Measurements from ENCODE around the gene UNC45B. TPM values are rescaled to one million over a fixed set of nuclear protein-coding genes. Genes with fewer than 3 reads are reported as not detected.

UNC45B gene
- total RNA-seq, 1 experiment from 2014 or later: 0.22 TPM

- no peaks in the 10 kb centered on the region for H3K79me2 ChIP-seq (ENCODE audit: insufficient read depth, low read length)
- no peak overlapping the region for H2BK20ac ChIP-seq (ENCODE audit: low read depth, low read length, poor library complexity, severe bottlenecking)
- H2AFZ ChIP-seq (ENCODE audit: low read length): no peak overlapping the region
- no peak overlapping the region for H2AK5ac ChIP-seq (ENCODE audit: insufficient read length, low read length)
- peaks cover 3% of the 10 kb centered on the region for H3K23me2 ChIP-seq (ENCODE audit: insufficient read length, low read depth, low read length, poor library complexity, severe bottlenecking)
- H4K91ac ChIP-seq (ENCODE audit: insufficient read length, low read depth, low read length): no peak overlapping the region
- H3K56ac ChIP-seq (ENCODE audit: insufficient read length, low read depth, low read length): no peak overlapping the region
- H3K4me3 Mint-ChIP-seq: no peak overlapping the region; a peak in 1 of 5 replicates
- no peak overlapping the region for H3K4ac ChIP-seq (ENCODE audit: low read depth, low read length)
- H3K4me1 Mint-ChIP-seq: no peaks in the 10 kb centered on the region
- no peak overlapping the region for H3T11ph ChIP-seq (ENCODE audit: low read length)
- H3K27me3 ChIP-seq (ENCODE audit: insufficient read depth, low read length): no peaks in the 10 kb centered on the region
- no peaks in the 10 kb centered on the region for H3K4me1 ChIP-seq (ENCODE audit: insufficient read depth, low read length)
- peaks cover 6% of the 10 kb centered on the region for H3K27me3 Mint-ChIP-seq (ENCODE audit: low read depth)
- H3K14ac ChIP-seq (ENCODE audit: insufficient read depth, low read length): no peak overlapping the region
- no peaks in the 10 kb centered on the region for H4K20me1 ChIP-seq (ENCODE audit: control insufficient read depth, insufficient read depth, insufficient read length)
- no peak overlapping the region for H3K18ac ChIP-seq (ENCODE audit: insufficient read length, low read depth, low read length)
- DNase-seq: no peak
- WGBS (ENCODE audit: extremely low coverage, insufficient read length, low lambda C conversion rate): no CpG with 5 or more reads among the region's 9 CpGs
- H2BK15ac ChIP-seq (ENCODE audit: low read depth, low read length): no peak overlapping the region
- H3K36me3 Mint-ChIP-seq (ENCODE audit: insufficient read depth in 1 of 3, low read depth in 3 of 3): no peaks in the 10 kb centered on the region; a peak in 1 of 7 replicates
- H3K27ac Mint-ChIP-seq: peak overlapping the region in 1 of 3 experiments; percentile 3; a peak in 1 of 7 replicates
- no peak overlapping the region for H3K9ac ChIP-seq (ENCODE audit: extremely low read depth, insufficient read length, low read length)
- H2BK120ac ChIP-seq (ENCODE audit: low read depth, low read length, poor library complexity, severe bottlenecking): no peak overlapping the region
- peaks cover 2 to 6% of the 10 kb centered on the region in 2 experiments; a peak in 2 of 5 replicates for H3K9me3 Mint-ChIP-seq
- no peak overlapping the region for H4K5ac ChIP-seq (ENCODE audit: insufficient read length, low read depth, low read length)
- H3K9me3 ChIP-seq (ENCODE audit: control insufficient read depth, low read depth, low read length): no peaks in the 10 kb centered on the region
- no peak overlapping the region for H3K23ac ChIP-seq (ENCODE audit: insufficient read length, low read depth, low read length)
- no peak overlapping the region for H4K8ac ChIP-seq (replicated peaks; ENCODE audit: insufficient read length, low read depth, low read length)
- no peak overlapping the region for H3K4me2 ChIP-seq (ENCODE audit: insufficient read depth, insufficient read length, low read length)
- H2BK12ac ChIP-seq (ENCODE audit: insufficient read length, low read depth, low read length): no peak overlapping the region
- no peak overlapping the region for H3K27ac ChIP-seq (ENCODE audit: insufficient read length, low read depth, low read length)
- no peak overlapping the region for H2BK5ac ChIP-seq (ENCODE audit: insufficient read length, low read length)
- H3K79me1 ChIP-seq (ENCODE audit: insufficient read depth, low read depth, low read length, poor library complexity, severe bottlenecking): no peaks in the 10 kb centered on the region
- TF ChIP-seq CTCF (conservative IDR thresholded peaks at IDR 0.05): no peak
Observed at GRCh38 chr17:35175638-35176415, 28.2 kb downstream of the UNC45B start.

Data from H9 (cell line).